Panc1 (cell line): ENCODE data around the gene CCDC38. TPM values are rescaled to one million over a fixed set of nuclear protein-coding genes. Genes with fewer than 3 reads are reported as not detected.

Source experiments
- ATAC-seq: fragments of 200-7000 bp; cut with Tn5 transposase; 2 replicates; pipeline ENCODE4 v1.9.1; 2020; ENCODE audit warnings: mild to moderate bottlenecking, moderate library complexity
- BruUV-seq: library from RNA; stranded (reverse); fragments of 400-500 nt; replicated peaks from 2 replicates; lab custom pipeline; 2021; lab: Mats Ljungman, UMichigan
- CTCF ChIA-PET: fragments of 300-600 bp; sonication (Branson Sonifier 250); formaldehyde crosslinking; loops from one replicate; lab custom pipeline; 2022; ENCODE audit warnings: antibody characterized with exemption; lab: Charles Lee
- POLR2A ChIA-PET: fragments of 300-600 bp; sonication (Branson Sonifier 250); formaldehyde crosslinking; loops from one replicate; lab custom pipeline; 2022; ENCODE audit warnings: antibody characterized with exemption; lab: Charles Lee
- DNase-seq: peaks from one replicate; pipeline ENCODE4 v3.0.0-alpha.2; 2010; ENCODE audit warnings: low read depth, low spot score
- H3K27ac ChIP-seq: 2 replicates; pipeline ENCODE4 v1.5.1; 2011; ENCODE audit warnings: mild to moderate bottlenecking, low read length, inconsistent platforms
- H3K27me3 ChIP-seq: fragments of 200-500 bp; sonication (Bioruptor generic); 2 replicates; pipeline ENCODE4 v1.6.0; 2014; ENCODE audit warnings: low read length, inconsistent platforms; ENCODE audit not compliant: control insufficient read depth, insufficient read depth
- H3K36me3 ChIP-seq: fragments of 200-500 bp; sonication (Bioruptor generic); 2 replicates; pipeline ENCODE4 v1.5.1; 2014; ENCODE audit warnings: inconsistent platforms, mild to moderate bottlenecking, low read length, moderate library complexity; ENCODE audit not compliant: control insufficient read depth, insufficient read depth
- H3K4me1 ChIP-seq: 2 replicates; pipeline ENCODE4 v1.5.1; 2011; ENCODE audit warnings: inconsistent platforms, mild to moderate bottlenecking, low read length, moderate library complexity; ENCODE audit not compliant: control insufficient read depth, insufficient read depth
- H3K4me3 ChIP-seq, 2 experiments: 2 replicates each; pipeline ENCODE4 v1.5.1; 2011 to 2012; ENCODE audit warnings: low read depth in 2 of 2, low read length in 2 of 2, mild to moderate bottlenecking in 2 of 2, inconsistent platforms in 1 of 2, moderate library complexity in 1 of 2
- H3K9me3 ChIP-seq: fragments of 200-500 bp; sonication (Bioruptor generic); 2 replicates; pipeline ENCODE4 v1.5.1; 2014; ENCODE audit warnings: low read depth, mild to moderate bottlenecking, inconsistent platforms, low read length, moderate library complexity; ENCODE audit not compliant: control insufficient read depth, insufficient read depth
- POLR2AphosphoS5 ChIP-seq: IDR thresholded peaks from 2 replicates; pipeline ENCODE4 v1.6.1; 2012; ENCODE audit warnings: mild to moderate bottlenecking, low read depth, low read length, moderate library complexity
- SIN3A ChIP-seq: IDR thresholded peaks from 2 replicates; pipeline ENCODE4 v1.6.1; 2012; ENCODE audit warnings: low read depth, mild to moderate bottlenecking, low read length, moderate library complexity, borderline replicate concordance; ENCODE audit not compliant: insufficient read depth
- TCF7L2 ChIP-seq: IDR thresholded peaks from 2 replicates; pipeline ENCODE4 v1.6.1; 2011; ENCODE audit warnings: mild to moderate bottlenecking, low read depth, low read length, inconsistent platforms
- in situ Hi-C: cut with HindIII; loops from 2 replicates; pipeline ENCODE4 v1.10.0; 2016; ENCODE audit warnings: low sequenced_read_pairs, low pct_unique_long_range_greater_than_20kb
- intact Hi-C: fragments of 100-400 bp; cut with micrococcal nuclease; formaldehyde crosslinking; loops from one replicate; pipeline ENCODE4 v1.10.0; 2022; ENCODE audit not compliant: unreplicated experiment
- total RNA-seq: library from RNA; stranded (reverse); gene quantifications from one replicate; pipeline ENCODE4 v1.2.1, GENCODE V29; 2021; ENCODE audit not compliant: unreplicated experiment
- TF ChIP-seq, protein P1 (sequence below), 2 experiments: IDR thresholded peaks; 2 replicates each; pipeline ENCODE4 v1.6.1; 2011 to 2012; ENCODE audit warnings: low read depth in 2 of 2, control low read depth in 1 of 2, low read length in 1 of 2, mild to moderate bottlenecking in 1 of 2, moderate library complexity in 1 of 2; ENCODE audit not compliant: insufficient read depth in 1 of 2
- TF ChIP-seq, protein P2 (sequence below): fragments of 450-650 bp; IDR thresholded peaks from 2 replicates; pipeline ENCODE4 v1.5.1; 2017; ENCODE audit warnings: mild to moderate bottlenecking

The CCDC38 gene
- total RNA-seq, 1 experiment from 2014 or later = not detected

DNA sequence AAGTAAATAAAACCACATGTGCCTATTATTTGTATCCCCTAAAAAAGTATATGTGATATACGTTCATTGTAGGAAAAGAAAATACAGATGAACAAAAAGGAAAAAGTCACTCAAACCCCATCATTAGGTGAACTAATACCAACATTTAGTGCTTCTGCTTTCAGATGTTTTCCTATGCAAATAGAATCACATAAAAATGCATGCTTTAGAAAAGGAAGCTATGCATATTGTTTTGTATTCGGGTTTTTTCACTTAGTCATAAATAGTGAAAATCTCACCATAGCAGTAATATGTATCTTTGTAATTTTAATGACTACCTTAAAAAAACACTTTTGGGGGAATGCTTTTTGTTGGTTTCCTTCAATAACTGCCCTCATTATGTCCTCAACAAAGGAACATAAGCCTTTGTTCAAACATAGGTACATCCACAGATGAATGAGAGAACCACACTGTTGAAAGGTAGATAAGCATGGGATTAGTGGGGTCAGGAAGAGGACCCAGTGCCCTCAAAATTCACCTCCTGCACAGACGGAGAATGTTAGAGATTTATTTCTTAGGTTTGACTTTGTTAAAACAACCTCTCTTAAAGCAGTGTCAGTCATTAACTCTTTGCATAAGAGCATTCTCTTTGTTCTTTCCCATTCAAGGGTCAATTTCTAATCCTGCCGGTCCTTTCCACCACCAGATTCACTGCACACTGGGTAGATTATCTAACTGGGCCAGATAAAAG is 7.2 kb upstream of the CCDC38 start:
- no peaks in the 10 kb centered on the region for H3K9me3 ChIP-seq
- peaks cover 10% of the 10 kb centered on the region; the same call in 1 of the 2 replicates for H3K27me3 ChIP-seq
- no TSS peak for BruUV-seq
- intact Hi-C loops = no loop called here
- CTCF ChIA-PET = no interaction called here
- POLR2A ChIA-PET = no interaction called here
- DNase-seq = no peak
- H3K36me3 ChIP-seq = no peaks in the 10 kb centered on the region
- no peak for ATAC-seq
- no peak overlapping the region for H3K27ac ChIP-seq
- TF ChIP-seq POLR2AphosphoS5 (no peak), SIN3A (no peak), TCF7L2 (no peak)
- in situ Hi-C loops = no loop called here
- H3K4me1 ChIP-seq = no peaks in the 10 kb centered on the region
- no peak overlapping the region for H3K4me3 ChIP-seq

GRCh38 chr12:95944108-95944704 is 1.8 kb upstream of the CCDC38 start:
- no peak for ATAC-seq
- DNase-seq = no peak
- Histone ChIP-seq H3K27me3 (peaks cover 7% of the 10 kb centered on the region; the same call in 1 of the 2 replicates), H3K27ac (no peak overlapping the region), H3K4me3 (no peak overlapping the region), H3K4me1 (no peaks in the 10 kb centered on the region), H3K36me3 (no peaks in the 10 kb centered on the region; the same call in 1 of the 2 replicates), H3K9me3 (no peaks in the 10 kb centered on the region)
- POLR2A ChIA-PET = no interaction called here
- TF ChIP-seq SIN3A = no peak
- TF ChIP-seq, protein P1, sequence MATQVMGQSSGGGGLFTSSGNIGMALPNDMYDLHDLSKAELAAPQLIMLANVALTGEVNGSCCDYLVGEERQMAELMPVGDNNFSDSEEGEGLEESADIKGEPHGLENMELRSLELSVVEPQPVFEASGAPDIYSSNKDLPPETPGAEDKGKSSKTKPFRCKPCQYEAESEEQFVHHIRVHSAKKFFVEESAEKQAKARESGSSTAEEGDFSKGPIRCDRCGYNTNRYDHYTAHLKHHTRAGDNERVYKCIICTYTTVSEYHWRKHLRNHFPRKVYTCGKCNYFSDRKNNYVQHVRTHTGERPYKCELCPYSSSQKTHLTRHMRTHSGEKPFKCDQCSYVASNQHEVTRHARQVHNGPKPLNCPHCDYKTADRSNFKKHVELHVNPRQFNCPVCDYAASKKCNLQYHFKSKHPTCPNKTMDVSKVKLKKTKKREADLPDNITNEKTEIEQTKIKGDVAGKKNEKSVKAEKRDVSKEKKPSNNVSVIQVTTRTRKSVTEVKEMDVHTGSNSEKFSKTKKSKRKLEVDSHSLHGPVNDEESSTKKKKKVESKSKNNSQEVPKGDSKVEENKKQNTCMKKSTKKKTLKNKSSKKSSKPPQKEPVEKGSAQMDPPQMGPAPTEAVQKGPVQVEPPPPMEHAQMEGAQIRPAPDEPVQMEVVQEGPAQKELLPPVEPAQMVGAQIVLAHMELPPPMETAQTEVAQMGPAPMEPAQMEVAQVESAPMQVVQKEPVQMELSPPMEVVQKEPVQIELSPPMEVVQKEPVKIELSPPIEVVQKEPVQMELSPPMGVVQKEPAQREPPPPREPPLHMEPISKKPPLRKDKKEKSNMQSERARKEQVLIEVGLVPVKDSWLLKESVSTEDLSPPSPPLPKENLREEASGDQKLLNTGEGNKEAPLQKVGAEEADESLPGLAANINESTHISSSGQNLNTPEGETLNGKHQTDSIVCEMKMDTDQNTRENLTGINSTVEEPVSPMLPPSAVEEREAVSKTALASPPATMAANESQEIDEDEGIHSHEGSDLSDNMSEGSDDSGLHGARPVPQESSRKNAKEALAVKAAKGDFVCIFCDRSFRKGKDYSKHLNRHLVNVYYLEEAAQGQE (IDR thresholded peaks at IDR 0.05; ENCODE audit: insufficient read depth in 1 of 2, low read depth in 2 of 2, low read length in 1 of 2) = no peak
- no peak for TF ChIP-seq POLR2AphosphoS5
- TF ChIP-seq, protein P2, sequence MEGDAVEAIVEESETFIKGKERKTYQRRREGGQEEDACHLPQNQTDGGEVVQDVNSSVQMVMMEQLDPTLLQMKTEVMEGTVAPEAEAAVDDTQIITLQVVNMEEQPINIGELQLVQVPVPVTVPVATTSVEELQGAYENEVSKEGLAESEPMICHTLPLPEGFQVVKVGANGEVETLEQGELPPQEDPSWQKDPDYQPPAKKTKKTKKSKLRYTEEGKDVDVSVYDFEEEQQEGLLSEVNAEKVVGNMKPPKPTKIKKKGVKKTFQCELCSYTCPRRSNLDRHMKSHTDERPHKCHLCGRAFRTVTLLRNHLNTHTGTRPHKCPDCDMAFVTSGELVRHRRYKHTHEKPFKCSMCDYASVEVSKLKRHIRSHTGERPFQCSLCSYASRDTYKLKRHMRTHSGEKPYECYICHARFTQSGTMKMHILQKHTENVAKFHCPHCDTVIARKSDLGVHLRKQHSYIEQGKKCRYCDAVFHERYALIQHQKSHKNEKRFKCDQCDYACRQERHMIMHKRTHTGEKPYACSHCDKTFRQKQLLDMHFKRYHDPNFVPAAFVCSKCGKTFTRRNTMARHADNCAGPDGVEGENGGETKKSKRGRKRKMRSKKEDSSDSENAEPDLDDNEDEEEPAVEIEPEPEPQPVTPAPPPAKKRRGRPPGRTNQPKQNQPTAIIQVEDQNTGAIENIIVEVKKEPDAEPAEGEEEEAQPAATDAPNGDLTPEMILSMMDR = no peak
- TF ChIP-seq TCF7L2 = no peak
- in situ Hi-C loops (no loop called here), intact Hi-C loops (no loop called here)
- BruUV-seq = no TSS peak
- CTCF ChIA-PET = interaction anchor here (1.8 kb wide), 1 partner anchor 26 kb away, joined by 9 read pairs; no protein-coding TSS in a partner anchor
